ENCODE data around the gene HOXB2.

The HOXB2 gene

GRCh38 chr17:48592057-48592514, 47.2 kb upstream of the HOXB2 start:
- H3K23ac ChIP-seq (ENCODE audit: low read length) = no peak overlapping the region
- H2BK5ac ChIP-seq (ENCODE audit: low read depth, low read length, poor library complexity) = no peak overlapping the region
- no peaks in the 10 kb centered on the region for H3K27me3 ChIP-seq (ENCODE audit: insufficient read depth, low read length)
- no peak for DNase-seq
- no peak overlapping the region for H3K27ac ChIP-seq (ENCODE audit: low read depth, low read length)
- no peak overlapping the region for H4K12ac ChIP-seq (ENCODE audit: low read depth, low read length)
- no CpG with 5 or more reads among the region's 33 CpGs for WGBS (ENCODE audit: extremely low coverage, insufficient coverage, insufficient read length)
- H3K79me1 ChIP-seq (ENCODE audit: low read length) = peaks cover 11% of the 10 kb centered on the region
- peak overlapping the region; percentile 37 for H4K91ac ChIP-seq (ENCODE audit: low read depth, low read length)
- H3K9ac ChIP-seq (ENCODE audit: low read length) = no peak overlapping the region
- no peak overlapping the region for H3K4me3 ChIP-seq (ENCODE audit: low read depth, low read length)
- H4K8ac ChIP-seq (ENCODE audit: low read depth, low read length) = peak overlapping the region; percentile 20
- H3K9me3 ChIP-seq (ENCODE audit: insufficient read depth, low read depth, low read length) = no peaks in the 10 kb centered on the region
- no peak overlapping the region for H3K4ac ChIP-seq (ENCODE audit: low read depth, low read length)
- H3K18ac ChIP-seq (ENCODE audit: low read length) = no peak overlapping the region
- H2BK120ac ChIP-seq (ENCODE audit: insufficient read depth, low read length, poor library complexity) = no peak overlapping the region
- peak overlapping the region; percentile 44 for H2AFZ ChIP-seq (ENCODE audit: insufficient read depth, low read length, poor library complexity)
- peaks cover 38 to 51% of the 10 kb centered on the region in 2 experiments for H3K4me1 ChIP-seq (ENCODE audit: control insufficient read depth in 1 of 2, insufficient read depth in 2 of 2, low read length in 2 of 2)
- H3K36me3 ChIP-seq (ENCODE audit: control insufficient read depth in 1 of 2, insufficient read depth in 2 of 2, low read length in 2 of 2) = peaks cover 3 to 10% of the 10 kb centered on the region in 2 experiments
- H2AK5ac ChIP-seq (ENCODE audit: low read length) = no peak overlapping the region
- H3K79me2 ChIP-seq (ENCODE audit: control insufficient read depth, insufficient read depth, low read length, poor library complexity) = peaks cover 9% of the 10 kb centered on the region
- H3K4me2 ChIP-seq (ENCODE audit: low read length) = peak overlapping the region; percentile 84
- H2BK12ac ChIP-seq (ENCODE audit: low read length) = no peak overlapping the region
- no peak overlapping the region for H3K14ac ChIP-seq (ENCODE audit: low read length)

GRCh38 chr17:48591255-48592056, 46.5 kb upstream of the HOXB2 start:
- no peak overlapping the region for H3K18ac ChIP-seq (ENCODE audit: low read length)
- WGBS (ENCODE audit: extremely low coverage, insufficient coverage, insufficient read length) = no CpG with 5 or more reads among the region's 10 CpGs
- H2BK5ac ChIP-seq (ENCODE audit: low read depth, low read length, poor library complexity) = no peak overlapping the region
- no peak overlapping the region for H3K4ac ChIP-seq (ENCODE audit: low read depth, low read length)
- no peak overlapping the region for H2BK120ac ChIP-seq (ENCODE audit: insufficient read depth, low read length, poor library complexity)
- peaks cover 9% of the 10 kb centered on the region for H3K79me2 ChIP-seq (ENCODE audit: control insufficient read depth, insufficient read depth, low read length, poor library complexity)
- no peak overlapping the region for H3K9ac ChIP-seq (ENCODE audit: low read length)
- no peak overlapping the region for H3K4me2 ChIP-seq (ENCODE audit: low read length)
- H4K91ac ChIP-seq (ENCODE audit: low read depth, low read length) = no peak overlapping the region
- no peak for DNase-seq
- H4K8ac ChIP-seq (ENCODE audit: low read depth, low read length) = no peak overlapping the region
- H3K14ac ChIP-seq (ENCODE audit: low read length) = no peak overlapping the region
- no peaks in the 10 kb centered on the region for H3K9me3 ChIP-seq (ENCODE audit: insufficient read depth, low read depth, low read length)
- peaks cover 10% of the 10 kb centered on the region for H3K79me1 ChIP-seq (ENCODE audit: low read length)
- no peak overlapping the region for H4K12ac ChIP-seq (ENCODE audit: low read depth, low read length)
- H3K27me3 ChIP-seq (ENCODE audit: insufficient read depth, low read length) = no peaks in the 10 kb centered on the region
- no peak overlapping the region for H3K27ac ChIP-seq (ENCODE audit: low read depth, low read length)
- H2AK5ac ChIP-seq (ENCODE audit: low read length) = no peak overlapping the region
- no peak overlapping the region for H3K23ac ChIP-seq (ENCODE audit: low read length)
- H2AFZ ChIP-seq (ENCODE audit: insufficient read depth, low read length, poor library complexity) = no peak overlapping the region
- H3K4me1 ChIP-seq (ENCODE audit: control insufficient read depth in 1 of 2, insufficient read depth in 2 of 2, low read length in 2 of 2) = peaks cover 35 to 47% of the 10 kb centered on the region in 2 experiments
- H3K36me3 ChIP-seq (ENCODE audit: control insufficient read depth in 1 of 2, insufficient read depth in 2 of 2, low read length in 2 of 2) = peaks cover 3 to 10% of the 10 kb centered on the region in 2 experiments
- no peak overlapping the region for H3K4me3 ChIP-seq (ENCODE audit: low read depth, low read length)
- H2BK12ac ChIP-seq (ENCODE audit: low read length) = no peak overlapping the region

GRCh38 chr17:48590607-48591161, 45.8 kb upstream of the HOXB2 start:
- no peak overlapping the region for H3K14ac ChIP-seq (ENCODE audit: low read length)
- no peak overlapping the region for H3K23ac ChIP-seq (ENCODE audit: low read length)
- H3K79me2 ChIP-seq (ENCODE audit: control insufficient read depth, insufficient read depth, low read length, poor library complexity) = peaks cover 4% of the 10 kb centered on the region
- H3K4me1 ChIP-seq (ENCODE audit: control insufficient read depth in 1 of 2, insufficient read depth in 2 of 2, low read length in 2 of 2) = peaks cover 29 to 47% of the 10 kb centered on the region in 2 experiments
- H2AFZ ChIP-seq (ENCODE audit: insufficient read depth, low read length, poor library complexity) = no peak overlapping the region
- H3K18ac ChIP-seq (ENCODE audit: low read length) = no peak overlapping the region
- no peak overlapping the region for H4K8ac ChIP-seq (ENCODE audit: low read depth, low read length)
- peak overlapping the region; percentile 2 for H2BK5ac ChIP-seq (ENCODE audit: low read depth, low read length, poor library complexity)
- peaks cover 3 to 6% of the 10 kb centered on the region in 2 experiments for H3K36me3 ChIP-seq (ENCODE audit: control insufficient read depth in 1 of 2, insufficient read depth in 2 of 2, low read length in 2 of 2)
- peak overlapping the region; percentile 58 for H2BK12ac ChIP-seq (ENCODE audit: low read length)
- H2BK120ac ChIP-seq (ENCODE audit: insufficient read depth, low read length, poor library complexity) = no peak overlapping the region
- peaks cover 10% of the 10 kb centered on the region for H3K79me1 ChIP-seq (ENCODE audit: low read length)
- H3K9me3 ChIP-seq (ENCODE audit: insufficient read depth, low read depth, low read length) = no peaks in the 10 kb centered on the region
- H3K4me3 ChIP-seq (ENCODE audit: low read depth, low read length) = no peak overlapping the region
- no peaks in the 10 kb centered on the region for H3K27me3 ChIP-seq (ENCODE audit: insufficient read depth, low read length)
- H3K9ac ChIP-seq (ENCODE audit: low read length) = no peak overlapping the region
- H3K4ac ChIP-seq (ENCODE audit: low read depth, low read length) = peak overlapping the region; percentile 50
- DNase-seq = no peak
- peak overlapping the region; percentile 26 for H2AK5ac ChIP-seq (ENCODE audit: low read length)
- H4K12ac ChIP-seq (ENCODE audit: low read depth, low read length) = no peak overlapping the region
- peak overlapping the region; percentile 62 for H3K4me2 ChIP-seq (ENCODE audit: low read length)
- no peak overlapping the region for H3K27ac ChIP-seq (ENCODE audit: low read depth, low read length)
- peak overlapping the region; percentile 28 for H4K91ac ChIP-seq (ENCODE audit: low read depth, low read length)

GRCh38 chr17:48589831-48590606, 45.1 kb upstream of the HOXB2 start, which contains the start of gene HOXB3:
HOXB3 (minus strand) TSS chr17:48590241; CDS start chr17:48552474, 37,767 bp downstream.
- peak within 1 kb of the TSS; percentile 29 for H3K27ac ChIP-seq (ENCODE audit: low read depth, low read length)
- H3K4me1 ChIP-seq (ENCODE audit: control insufficient read depth in 1 of 2, insufficient read depth in 2 of 2, low read length in 2 of 2) = peaks cover 29 to 47% of the 10 kb centered on the region in 2 experiments
- no peaks in the 10 kb centered on the region for H3K27me3 ChIP-seq (ENCODE audit: insufficient read depth, low read length)
- H4K8ac ChIP-seq (ENCODE audit: low read depth, low read length) = peak within 1 kb of the TSS; percentile 58
- no peak within 1 kb of the TSS for H4K12ac ChIP-seq (ENCODE audit: low read depth, low read length)
- peak within 1 kb of the TSS; percentile 2 for H2BK5ac ChIP-seq (ENCODE audit: low read depth, low read length, poor library complexity)
- no peak within 1 kb of the TSS for H3K9ac ChIP-seq (ENCODE audit: low read length)
- no peak within 1 kb of the TSS for H3K23ac ChIP-seq (ENCODE audit: low read length)
- H4K91ac ChIP-seq (ENCODE audit: low read depth, low read length) = peak within 1 kb of the TSS; percentile 32
- no peak within 1 kb of the TSS for H3K4me3 ChIP-seq (ENCODE audit: low read depth, low read length)
- peak within 1 kb of the TSS; percentile 62 for H3K4me2 ChIP-seq (ENCODE audit: low read length)
- peak within 1 kb of the TSS; percentile 42 for H3K14ac ChIP-seq (ENCODE audit: low read length)
- no peak within 1 kb of the TSS for H3K18ac ChIP-seq (ENCODE audit: low read length)
- peak within 1 kb of the TSS; percentile 34 for H2BK120ac ChIP-seq (ENCODE audit: insufficient read depth, low read length, poor library complexity)
- WGBS (ENCODE audit: extremely low coverage, insufficient coverage, insufficient read length) = no CpG with 5 or more reads among the region's 23 CpGs
- peak within 1 kb of the TSS; percentile 50 for H3K4ac ChIP-seq (ENCODE audit: low read depth, low read length)
- no peaks in the 10 kb centered on the region for H3K9me3 ChIP-seq (ENCODE audit: insufficient read depth, low read depth, low read length)
- peaks cover 12% of the 10 kb centered on the region for H3K79me1 ChIP-seq (ENCODE audit: low read length)
- H2AFZ ChIP-seq (ENCODE audit: insufficient read depth, low read length, poor library complexity) = no peak within 1 kb of the TSS
- H2BK12ac ChIP-seq (ENCODE audit: low read length) = peak within 1 kb of the TSS; percentile 58
- no peak for DNase-seq
- peaks cover 2% of the 10 kb centered on the region in 2 experiments for H3K36me3 ChIP-seq (ENCODE audit: control insufficient read depth in 1 of 2, insufficient read depth in 2 of 2, low read length in 2 of 2)
- H2AK5ac ChIP-seq (ENCODE audit: low read length) = peak within 1 kb of the TSS; percentile 26
- peaks cover 4% of the 10 kb centered on the region for H3K79me2 ChIP-seq (ENCODE audit: control insufficient read depth, insufficient read depth, low read length, poor library complexity)

Data from trophoblast cell (in vitro differentiated cells and primary cell).